K562 (cell line): ENCODE data around the gene HPD. TPM values are rescaled to one million over a fixed set of nuclear protein-coding genes. Genes with fewer than 3 reads are reported as not detected.

Experiments
- FOXM1 ChIP-seq, 2 experiments: fragments of 450-650 bp in 1 of 2; sonication (generic) in 1 of 2; formaldehyde crosslinking in 1 of 2; IDR thresholded peaks; 2 replicates each; pipeline versions ENCODE4 v1.6.1 to v1.9.0; 2017 to 2022; ENCODE audit warnings: low read depth in 2 of 2, mild to moderate bottlenecking in 2 of 2, missing genetic modification reagents in 1 of 2, moderate library complexity in 1 of 2
- KLF16 ChIP-seq: IDR thresholded peaks from 2 replicates; pipeline ENCODE4 v1.6.1; 2016; ENCODE audit warnings: antibody characterized with exemption
- MAFF ChIP-seq: IDR thresholded peaks from 2 replicates; pipeline ENCODE4 v1.6.1; 2012; ENCODE audit warnings: low read length, improper control_type of control experiment
- REST ChIP-seq, 2 experiments: fragments of 450-650 bp; formaldehyde crosslinking in 1 of 2; IDR thresholded peaks; 2 replicates each; pipeline versions ENCODE4 v1.4.0 to v1.6.1; 2014 to 2020; ENCODE audit warnings: mild to moderate bottlenecking in 2 of 2, borderline replicate concordance in 1 of 2, low read depth in 1 of 2
- SMC3 ChIP-seq: conservative IDR thresholded peaks from 2 replicates; pipeline ENCODE4 v1.6.1; 2011; ENCODE audit warnings: low read depth, low read length, improper control_type of control experiment; ENCODE audit not compliant: insufficient read depth
- TOE1 ChIP-seq, 2 experiments: fragments of 450-650 bp in 1 of 2; sonication (generic) in 1 of 2; formaldehyde crosslinking in 1 of 2; IDR thresholded peaks; 2 replicates each; pipeline versions ENCODE4 v1.7.1 to v1.8.0; 2016 to 2022; ENCODE audit warnings: borderline replicate concordance in 2 of 2, mild to moderate bottlenecking in 2 of 2, antibody characterized with exemption in 1 of 2, inconsistent platforms in 1 of 2, low read depth in 1 of 2, missing genetic modification reagents in 1 of 2, moderate library complexity in 1 of 2
- ZBTB7A ChIP-seq: IDR thresholded peaks from 2 replicates; pipeline ENCODE4 v1.6.1; 2011; ENCODE audit warnings: low read depth, mild to moderate bottlenecking, low read length, moderate library complexity, borderline replicate concordance; ENCODE audit not compliant: control insufficient read depth
- polyA plus RNA-seq, 8 experiments: library from polyadenylated mRNA; depleted of rRNA in 4 of 8; stranded (reverse) in 5 of 8; unstranded in 3 of 8; fragments of >200 nt; fragmentation: Nextera tagmentation in 2 of 8; fragmentation: Illumina TruSeq in 1 of 8; extraction: Ambion mirVana in 2 of 8; extraction: Trizol in 1 of 8; gene quantifications; 2 replicates each; pipeline versions ENCODE4 v1.2.1 to v1.2.3, GENCODE V29; 2011 to 2014; ENCODE audit warnings: inconsistent platforms in 1 of 8, missing spikeins in 1 of 8
- total RNA-seq, 7 experiments: library from RNA; depleted of rRNA in 6 of 7; stranded (reverse); fragments of >200 nt in 6 of 7; fragmentation: Illumina TruSeq in 2 of 7; extraction: Trizol in 2 of 7; gene quantifications; 2 replicates each; pipeline versions ENCODE4 v1.2.1 to v1.2.3, GENCODE V29; 2011 to 2021; ENCODE audit warnings: low replicate concordance in 1 of 7
- TF ChIP-seq, protein P1 (sequence below): sonication (generic); formaldehyde crosslinking; IDR thresholded peaks from 2 replicates; pipeline ENCODE4 v1.8.0; 2022; ENCODE audit warnings: mild to moderate bottlenecking, low read depth, missing genetic modification reagents
- TF ChIP-seq, protein P2 (sequence below): fragments of 200-400 bp; formaldehyde crosslinking; IDR thresholded peaks from 2 replicates; pipeline ENCODE4 v1.6.1; 2017; ENCODE audit warnings: mild to moderate bottlenecking, low read depth, low read length, moderate library complexity
- TF ChIP-seq, protein P3 (sequence below), 2 experiments: fragments of 450-650 bp in 1 of 2; sonication (generic) in 1 of 2; formaldehyde crosslinking in 1 of 2; IDR thresholded peaks in 1 of 2; conservative IDR thresholded peaks in 1 of 2; 2 replicates each; pipeline versions ENCODE4 v1.6.1 to v1.8.1; 2016 to 2023; ENCODE audit warnings: mild to moderate bottlenecking in 2 of 2, moderate library complexity in 2 of 2, inconsistent platforms in 1 of 2, missing genetic modification reagents in 1 of 2

HPD gene
- total and polyA plus RNA-seq, 9 of the 15 experiments (the other 6 are each of a cell fraction or from before 2014, with no cell fraction given), result 0.06 to 0.29 (median 0.07) TPM; not detected in 4

- peak; percentile 92 for TF ChIP-seq REST (IDR thresholded peaks at IDR 0.05; ENCODE audit: borderline replicate concordance)
- no peak for TF ChIP-seq REST (CRISPR knock-in tag; IDR thresholded peaks at IDR 0.05; ENCODE audit: low read depth)
- peak; percentile 50; the same call in 1 of the 2 replicates for TF ChIP-seq KLF16
- peak; percentile 96 for TF ChIP-seq SMC3
- no peak for TF ChIP-seq TOE1 (IDR thresholded peaks at IDR 0.05; ENCODE audit: borderline replicate concordance)
- TF ChIP-seq TOE1 (CRISPR knock-in tag; IDR thresholded peaks at IDR 0.05; ENCODE audit: borderline replicate concordance, low read depth), result no peak
- TF ChIP-seq, protein P1, sequence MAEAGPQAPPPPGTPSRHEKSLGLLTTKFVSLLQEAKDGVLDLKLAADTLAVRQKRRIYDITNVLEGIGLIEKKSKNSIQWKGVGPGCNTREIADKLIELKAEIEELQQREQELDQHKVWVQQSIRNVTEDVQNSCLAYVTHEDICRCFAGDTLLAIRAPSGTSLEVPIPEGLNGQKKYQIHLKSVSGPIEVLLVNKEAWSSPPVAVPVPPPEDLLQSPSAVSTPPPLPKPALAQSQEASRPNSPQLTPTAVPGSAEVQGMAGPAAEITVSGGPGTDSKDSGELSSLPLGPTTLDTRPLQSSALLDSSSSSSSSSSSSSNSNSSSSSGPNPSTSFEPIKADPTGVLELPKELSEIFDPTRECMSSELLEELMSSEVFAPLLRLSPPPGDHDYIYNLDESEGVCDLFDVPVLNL (CRISPR knock-in tag), result peak; percentile 37; the same call in 1 of the 2 replicates
- TF ChIP-seq, protein P2, sequence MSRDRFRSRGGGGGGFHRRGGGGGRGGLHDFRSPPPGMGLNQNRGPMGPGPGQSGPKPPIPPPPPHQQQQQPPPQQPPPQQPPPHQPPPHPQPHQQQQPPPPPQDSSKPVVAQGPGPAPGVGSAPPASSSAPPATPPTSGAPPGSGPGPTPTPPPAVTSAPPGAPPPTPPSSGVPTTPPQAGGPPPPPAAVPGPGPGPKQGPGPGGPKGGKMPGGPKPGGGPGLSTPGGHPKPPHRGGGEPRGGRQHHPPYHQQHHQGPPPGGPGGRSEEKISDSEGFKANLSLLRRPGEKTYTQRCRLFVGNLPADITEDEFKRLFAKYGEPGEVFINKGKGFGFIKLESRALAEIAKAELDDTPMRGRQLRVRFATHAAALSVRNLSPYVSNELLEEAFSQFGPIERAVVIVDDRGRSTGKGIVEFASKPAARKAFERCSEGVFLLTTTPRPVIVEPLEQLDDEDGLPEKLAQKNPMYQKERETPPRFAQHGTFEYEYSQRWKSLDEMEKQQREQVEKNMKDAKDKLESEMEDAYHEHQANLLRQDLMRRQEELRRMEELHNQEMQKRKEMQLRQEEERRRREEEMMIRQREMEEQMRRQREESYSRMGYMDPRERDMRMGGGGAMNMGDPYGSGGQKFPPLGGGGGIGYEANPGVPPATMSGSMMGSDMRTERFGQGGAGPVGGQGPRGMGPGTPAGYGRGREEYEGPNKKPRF, result no peak
- peak; percentile 31 for TF ChIP-seq MAFF
- TF ChIP-seq, protein P3, sequence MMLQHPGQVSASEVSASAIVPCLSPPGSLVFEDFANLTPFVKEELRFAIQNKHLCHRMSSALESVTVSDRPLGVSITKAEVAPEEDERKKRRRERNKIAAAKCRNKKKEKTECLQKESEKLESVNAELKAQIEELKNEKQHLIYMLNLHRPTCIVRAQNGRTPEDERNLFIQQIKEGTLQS (IDR thresholded peaks at IDR 0.05), result no peak
- TF ChIP-seq, protein P3 (CRISPR knock-in tag; conservative IDR thresholded peaks at IDR 0.05), result 0 out of 2 replicates have a peak, but pooled peaks have one; percentile 2
- TF ChIP-seq ZBTB7A, result peak; percentile 50; the same call in 1 of the 2 replicates
- no peak for TF ChIP-seq FOXM1 (IDR thresholded peaks at IDR 0.05; ENCODE audit: low read depth)
- 0 out of 2 replicates have a peak, but pooled peaks have one; percentile 48 for TF ChIP-seq FOXM1 (CRISPR knock-in tag; IDR thresholded peaks at IDR 0.05; ENCODE audit: low read depth)
Measured at GRCh38 chr12:121795034-121795968, 63.4 kb downstream of the HPD start (continued).
